Measurements from ENCODE around the gene CALCR.

The CALCR gene

GRCh38 chr7:93453262-93453661 lies 121.3 kb downstream of the CALCR start:
- H3K9me2 ChIP-seq (ENCODE audit: low read depth, low read length) = no peaks in the 10 kb centered on the region
- TF ChIP-seq CTCF (IDR thresholded peaks at IDR 0.05; ENCODE audit: low read length) (no peak), EZH2 (IDR thresholded peaks at IDR 0.05; ENCODE audit: borderline replicate concordance, low read length) (no peak)
- H3K4me3 ChIP-seq (ENCODE audit: low read depth, low read length, poor library complexity, severe bottlenecking) = no peak overlapping the region
- H2AFZ ChIP-seq (ENCODE audit: low read length) = no peak overlapping the region
- H3K27me3 ChIP-seq (ENCODE audit: insufficient read depth, low read length) = no peaks in the 10 kb centered on the region
- no peaks in the 10 kb centered on the region for H3K79me2 ChIP-seq (ENCODE audit: insufficient read depth, low read length)
- H3K4me2 ChIP-seq (ENCODE audit: low read length) = no peak overlapping the region
- H3K4me1 ChIP-seq (ENCODE audit: insufficient read depth, low read length, severe bottlenecking) = no peaks in the 10 kb centered on the region
- 0 out of 2 replicates have a peak, but pooled peaks cover 3% of the 10 kb centered on the region for H4K20me1 ChIP-seq (ENCODE audit: insufficient read depth, low read length)
- H3F3A ChIP-seq (ENCODE audit: insufficient read depth, low read length) = no peaks in the 10 kb centered on the region
- H3K9ac ChIP-seq (ENCODE audit: low read length) = no peak overlapping the region
- no peaks in the 10 kb centered on the region for H3K9me3 ChIP-seq (ENCODE audit: low read length)
- no peaks in the 10 kb centered on the region for H3K36me3 ChIP-seq (ENCODE audit: insufficient read depth, low read length)
- H3K27ac ChIP-seq (ENCODE audit: low read depth, low read length, poor library complexity, severe bottlenecking) = no peak overlapping the region

GRCh38 chr7:93448176-93448575 lies 126.3 kb downstream of the CALCR start:
- H3K4me3 ChIP-seq (ENCODE audit: low read depth, low read length, poor library complexity, severe bottlenecking) = no peak overlapping the region
- TF ChIP-seq EZH2 (IDR thresholded peaks at IDR 0.05; ENCODE audit: borderline replicate concordance, low read length) (no peak), CTCF (IDR thresholded peaks at IDR 0.05; ENCODE audit: low read length) (no peak)
- H3K79me2 ChIP-seq (ENCODE audit: insufficient read depth, low read length) = no peaks in the 10 kb centered on the region
- H3K4me2 ChIP-seq (ENCODE audit: low read length) = no peak overlapping the region
- H4K20me1 ChIP-seq (ENCODE audit: insufficient read depth, low read length) = 0 out of 2 replicates have a peak, but pooled peaks cover 3% of the 10 kb centered on the region
- H3F3A ChIP-seq (ENCODE audit: insufficient read depth, low read length) = no peaks in the 10 kb centered on the region
- no peaks in the 10 kb centered on the region for H3K9me3 ChIP-seq (ENCODE audit: low read length)
- H3K9ac ChIP-seq (ENCODE audit: low read length) = no peak overlapping the region
- no peaks in the 10 kb centered on the region for H3K36me3 ChIP-seq (ENCODE audit: insufficient read depth, low read length)
- H3K4me1 ChIP-seq (ENCODE audit: insufficient read depth, low read length, severe bottlenecking) = no peaks in the 10 kb centered on the region
- H2AFZ ChIP-seq (ENCODE audit: low read length) = no peak overlapping the region
- H3K27ac ChIP-seq (ENCODE audit: low read depth, low read length, poor library complexity, severe bottlenecking) = no peak overlapping the region
- no peaks in the 10 kb centered on the region for H3K9me2 ChIP-seq (ENCODE audit: low read depth, low read length)
- H3K27me3 ChIP-seq (ENCODE audit: insufficient read depth, low read length) = no peaks in the 10 kb centered on the region; the same call in 1 of the 2 replicates

- H3K9me3 ChIP-seq (ENCODE audit: low read length) = no peaks in the 10 kb centered on the region
- no peaks in the 10 kb centered on the region for H3F3A ChIP-seq (ENCODE audit: insufficient read depth, low read length)
- no peak overlapping the region for H3K27ac ChIP-seq (ENCODE audit: low read depth, low read length, poor library complexity, severe bottlenecking)
- no peak for TF ChIP-seq CTCF (IDR thresholded peaks at IDR 0.05; ENCODE audit: low read length)
- TF ChIP-seq EZH2 (IDR thresholded peaks at IDR 0.05; ENCODE audit: borderline replicate concordance, low read length) = no peak
- H2AFZ ChIP-seq (ENCODE audit: low read length) = no peak overlapping the region
- H3K27me3 ChIP-seq (ENCODE audit: insufficient read depth, low read length) = no peaks in the 10 kb centered on the region; the same call in 1 of the 2 replicates
- H3K4me2 ChIP-seq (ENCODE audit: low read length) = no peak overlapping the region
- no peaks in the 10 kb centered on the region for H3K4me1 ChIP-seq (ENCODE audit: insufficient read depth, low read length, severe bottlenecking)
- H3K79me2 ChIP-seq (ENCODE audit: insufficient read depth, low read length) = no peaks in the 10 kb centered on the region
- no peaks in the 10 kb centered on the region for H3K9me2 ChIP-seq (ENCODE audit: low read depth, low read length)
- no peaks in the 10 kb centered on the region for H3K36me3 ChIP-seq (ENCODE audit: insufficient read depth, low read length)
- no peak overlapping the region for H3K4me3 ChIP-seq (ENCODE audit: low read depth, low read length, poor library complexity, severe bottlenecking)
- H4K20me1 ChIP-seq (ENCODE audit: insufficient read depth, low read length) = 0 out of 2 replicates have a peak, but pooled peaks cover 3% of the 10 kb centered on the region
- H3K9ac ChIP-seq (ENCODE audit: low read length) = no peak overlapping the region
These were observed 127.0 kb downstream of the CALCR start for GRCh38 chr7:93447509-93447908.

All from OCI-LY1 (cell line).